Lower leg skin (tissue), 4 donors: ENCODE measurements around the gene METTL25B. TPM values are rescaled to one million over a fixed set of nuclear protein-coding genes. Genes with fewer than 3 reads are reported as not detected.

Experiments used
- DNase-seq, 2 donors: peaks; one replicate each; pipeline ENCODE4 v3.0.0-alpha.2; 2019; ENCODE audit warnings: low spot score in 2 of 2
- H3K4me3 ChIP-seq: fragments of 200-600 bp; sonication (generic); 2 replicates; pipeline ENCODE4 v1.5.1; 2017; ENCODE audit warnings: mild to moderate bottlenecking, low read depth; ENCODE audit not compliant: poor library complexity, severe bottlenecking
- POLR2A ChIP-seq, 2 donors: fragments of 450-650 bp; IDR thresholded peaks; one replicate each; pipeline ENCODE4 v1.6.1; 2016 to 2017; ENCODE audit warnings: antibody characterized with exemption in 2 of 2, mild to moderate bottlenecking in 1 of 2, moderate library complexity in 1 of 2
- WGBS, 2 donors: methylation state at CpG; one replicate each; pipeline ENCODE4 v1.1.5; 2018; 5-methylcytosine and 5-hydroxymethylcytosine counted together
- intact Hi-C: fragments of 100-400 bp; cut with DNase I; formaldehyde crosslinking; loops from one replicate; pipeline ENCODE4 v1.15.0; 2023; ENCODE audit warnings: low total_unique reads
- total RNA-seq, 4 donors: library from RNA; depleted of rRNA; stranded (reverse); fragments of >200 nt; gene quantifications; one replicate each; pipeline ENCODE4 v1.1.0, GENCODE V29; 2016
- TF ChIP-seq, protein P1 (sequence below), 3 donors: fragments of 450-650 bp; IDR thresholded peaks; one replicate each; pipeline ENCODE4 v1.5.1; 2016; ENCODE audit warnings: antibody characterized with exemption in 3 of 3, mild to moderate bottlenecking in 3 of 3, moderate library complexity in 2 of 3

METTL25B gene
- total RNA-seq, 4 donors from 2014 or later: 20.3 to 39.0 (median 28.2) TPM

GRCh38 chr1:156745881-156746280, 17.6 kb downstream of the METTL25B start:
- H3K4me3 ChIP-seq: no peak overlapping the region
- WGBS, 2 donors: 61 to 64% methylated on average over 3 of the region's 3 CpGs
- no peak for DNase-seq
- no peak for TF ChIP-seq POLR2A (IDR thresholded peaks at IDR 0.05)
- TF ChIP-seq, protein P1, sequence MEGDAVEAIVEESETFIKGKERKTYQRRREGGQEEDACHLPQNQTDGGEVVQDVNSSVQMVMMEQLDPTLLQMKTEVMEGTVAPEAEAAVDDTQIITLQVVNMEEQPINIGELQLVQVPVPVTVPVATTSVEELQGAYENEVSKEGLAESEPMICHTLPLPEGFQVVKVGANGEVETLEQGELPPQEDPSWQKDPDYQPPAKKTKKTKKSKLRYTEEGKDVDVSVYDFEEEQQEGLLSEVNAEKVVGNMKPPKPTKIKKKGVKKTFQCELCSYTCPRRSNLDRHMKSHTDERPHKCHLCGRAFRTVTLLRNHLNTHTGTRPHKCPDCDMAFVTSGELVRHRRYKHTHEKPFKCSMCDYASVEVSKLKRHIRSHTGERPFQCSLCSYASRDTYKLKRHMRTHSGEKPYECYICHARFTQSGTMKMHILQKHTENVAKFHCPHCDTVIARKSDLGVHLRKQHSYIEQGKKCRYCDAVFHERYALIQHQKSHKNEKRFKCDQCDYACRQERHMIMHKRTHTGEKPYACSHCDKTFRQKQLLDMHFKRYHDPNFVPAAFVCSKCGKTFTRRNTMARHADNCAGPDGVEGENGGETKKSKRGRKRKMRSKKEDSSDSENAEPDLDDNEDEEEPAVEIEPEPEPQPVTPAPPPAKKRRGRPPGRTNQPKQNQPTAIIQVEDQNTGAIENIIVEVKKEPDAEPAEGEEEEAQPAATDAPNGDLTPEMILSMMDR (IDR thresholded peaks at IDR 0.05): no peak
- intact Hi-C loops: no loop called here

DNA sequence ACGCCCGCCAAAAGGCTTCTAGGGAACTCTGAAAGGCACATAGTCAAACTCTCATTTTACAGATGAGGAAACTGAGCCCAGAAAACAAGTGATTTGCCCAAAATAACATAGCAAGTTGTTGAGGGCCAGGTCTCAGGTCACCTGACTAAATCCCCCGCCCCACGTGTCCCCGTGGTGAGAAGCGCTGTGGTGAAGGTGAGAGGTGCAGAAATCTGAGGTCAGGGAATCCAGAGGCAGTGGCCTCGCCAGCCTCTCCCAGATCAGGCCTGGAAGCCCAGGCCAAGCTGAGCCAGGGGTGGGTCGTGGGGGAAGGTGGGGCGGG, 18.1 kb downstream of the METTL25B start:
- no peak overlapping the region for H3K4me3 ChIP-seq
- intact Hi-C loops: no loop called here
- TF ChIP-seq, protein P1 (IDR thresholded peaks at IDR 0.05): no peak
- no peak for TF ChIP-seq POLR2A (IDR thresholded peaks at IDR 0.05)
- no peak for DNase-seq
- WGBS, 2 donors: 51 to 62% methylated on average over 8 to 9 of the region's 9 CpGs

DNA sequence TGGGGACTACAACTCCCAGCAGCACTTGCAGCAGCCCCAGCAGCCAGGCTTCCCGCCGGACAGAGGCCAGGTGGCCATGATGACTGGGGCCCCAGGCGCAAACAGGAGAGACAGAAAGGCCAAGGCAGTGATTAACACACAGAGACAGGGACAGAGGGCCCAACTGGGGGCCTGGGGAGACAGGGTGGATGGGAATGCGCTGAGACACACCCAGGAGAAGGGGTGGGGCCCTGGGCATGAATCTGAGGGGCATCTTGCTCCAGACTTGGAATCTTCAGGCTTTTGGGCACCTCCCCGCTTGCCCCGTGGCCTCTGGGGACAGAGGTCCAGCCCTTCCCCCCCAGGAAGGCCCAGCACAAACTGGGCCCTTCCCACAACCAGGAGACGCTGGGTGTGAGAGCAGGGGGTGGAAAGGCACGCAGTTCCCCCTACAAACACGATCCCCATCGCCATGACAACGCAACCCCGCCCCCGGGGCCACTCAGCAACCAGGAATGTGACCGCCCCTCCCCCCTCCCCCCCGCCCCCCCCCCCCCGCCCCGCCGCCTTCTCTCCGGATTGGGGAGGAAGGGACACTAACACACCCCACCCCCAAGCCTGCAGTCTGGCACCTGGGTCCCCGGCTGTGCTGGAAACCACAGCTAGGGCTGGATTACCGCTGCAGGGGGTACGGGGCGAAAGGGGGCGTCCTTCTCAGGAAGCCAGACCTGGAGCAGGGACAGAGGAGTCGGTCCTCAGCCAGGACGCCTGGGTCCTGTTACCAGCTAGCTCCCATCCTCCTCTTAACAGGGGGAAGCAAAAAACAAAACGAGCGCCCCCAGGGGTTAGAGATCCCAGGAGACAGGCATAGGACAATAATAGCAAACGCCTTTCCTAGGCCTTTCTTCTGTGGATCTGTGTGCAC, 18.7 kb downstream of the METTL25B start:
- intact Hi-C loops: no loop called here
- no peak for TF ChIP-seq POLR2A (IDR thresholded peaks at IDR 0.05)
- TF ChIP-seq, protein P1 (IDR thresholded peaks at IDR 0.05): no peak
- peak; percentile 93 to 99 for DNase-seq
- peak overlapping the region; percentile 19 for H3K4me3 ChIP-seq
- WGBS, 2 donors: 1% methylated on average over 18 to 22 of the region's 29 CpGs

- peak overlapping the region; percentile 19 for H3K4me3 ChIP-seq
- DNase-seq: no peak
- intact Hi-C loops: no loop called here
- 2 to 6% methylated on average over 8 of the region's 8 CpGs for WGBS, 2 donors
- TF ChIP-seq POLR2A (IDR thresholded peaks at IDR 0.05): no peak
- TF ChIP-seq, protein P1 (IDR thresholded peaks at IDR 0.05): no peak
Measured at GRCh38 chr1:156747742-156748669, 19.7 kb downstream of the METTL25B start.

DNA sequence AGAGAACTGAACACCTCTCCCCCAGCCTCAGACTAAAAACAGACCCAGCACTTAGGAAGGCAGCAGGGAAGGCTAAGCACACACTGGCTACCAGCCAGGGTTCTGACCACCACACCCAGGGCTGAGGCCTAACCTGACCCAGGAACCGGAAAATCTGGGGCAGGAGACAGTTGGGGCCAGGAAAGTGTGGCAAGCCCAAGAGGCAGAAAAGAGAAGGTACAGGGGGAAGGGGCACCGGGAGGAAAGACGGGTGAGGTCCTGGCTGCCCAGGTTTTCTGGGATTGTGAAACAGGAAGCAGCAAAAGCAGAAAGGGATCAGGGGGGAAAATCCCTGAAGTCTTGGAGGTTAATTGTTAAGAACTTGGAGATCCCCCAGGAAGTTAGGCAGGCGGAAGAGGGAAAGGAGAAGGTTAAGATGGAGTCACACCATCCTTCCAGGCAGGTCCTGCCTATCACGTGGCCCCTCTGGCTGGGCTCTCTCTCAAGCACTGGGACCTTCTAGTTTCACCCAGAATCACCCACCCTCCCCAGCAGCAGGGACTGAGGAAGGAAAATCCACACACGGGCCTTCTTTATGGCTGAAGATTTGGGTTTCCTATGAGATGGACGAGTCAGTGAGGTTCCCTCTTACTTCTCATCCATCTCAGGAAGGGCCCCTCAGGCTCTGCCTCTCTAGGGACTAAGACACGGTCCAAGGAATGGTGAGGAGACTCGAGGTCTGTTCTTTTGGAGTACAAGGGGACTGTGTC, 20.6 kb downstream of the METTL25B start:
- 3% methylated on average over 9 of the region's 9 CpGs for WGBS, 2 donors
- intact Hi-C loops: no loop called here

More for the DNA sequence above, 20.6 kb downstream of the METTL25B start:
- no peak overlapping the region for H3K4me3 ChIP-seq
- DNase-seq: peak in 1 of 2 donors; percentile 93
- no peak for TF ChIP-seq POLR2A (IDR thresholded peaks at IDR 0.05)
- TF ChIP-seq, protein P1 (IDR thresholded peaks at IDR 0.05): no peak
